ENCODE data around the gene GPR137.

Gene GPR137

DNA sequence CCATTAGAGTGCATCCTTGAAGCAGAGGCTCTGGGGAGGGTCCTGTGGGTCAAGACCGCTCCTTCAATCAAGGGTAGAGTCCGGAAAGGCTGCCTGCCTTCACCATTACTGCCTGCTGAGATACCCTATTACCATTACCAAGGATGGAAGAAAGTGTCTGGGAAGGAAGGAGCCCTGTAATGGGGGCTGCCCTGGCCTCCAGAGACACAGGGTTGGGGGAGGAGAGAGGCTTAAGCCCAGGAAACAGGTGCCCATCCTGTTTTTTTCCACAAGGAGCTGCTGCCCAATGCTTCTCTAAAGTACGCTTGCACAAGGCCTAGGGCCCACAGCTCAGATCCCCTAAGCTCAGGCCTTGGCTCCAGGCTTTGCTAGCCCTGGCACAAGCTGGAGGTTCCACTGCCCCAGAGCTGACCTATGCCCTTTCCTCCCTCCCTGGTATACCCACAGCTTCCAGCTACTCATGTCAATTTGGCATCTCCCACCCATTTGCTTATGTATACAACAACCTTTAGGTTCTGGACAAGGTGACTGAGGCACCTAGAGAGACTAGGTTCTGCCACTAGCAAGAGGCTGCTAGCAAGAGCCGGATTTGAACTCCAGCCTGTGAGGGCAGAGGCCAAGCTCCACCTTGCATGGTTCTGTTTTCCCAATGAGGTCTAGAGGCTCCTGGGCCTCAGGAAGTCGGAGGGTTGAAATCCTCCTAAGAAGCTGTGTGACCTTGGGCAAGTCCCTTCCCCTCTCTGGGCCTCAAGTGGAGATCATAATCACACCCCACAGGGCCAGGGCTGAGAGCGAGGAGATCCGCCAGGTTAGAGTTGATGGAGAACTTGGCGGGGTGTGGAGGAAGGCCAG is 35.9 kb upstream of the GPR137 start:
- no peak for DNase-seq (ENCODE audit: low read depth)
- no peak overlapping the region for H3K4me3 ChIP-seq (ENCODE audit: low read depth, low read length)
- TF ChIP-seq, protein P1, sequence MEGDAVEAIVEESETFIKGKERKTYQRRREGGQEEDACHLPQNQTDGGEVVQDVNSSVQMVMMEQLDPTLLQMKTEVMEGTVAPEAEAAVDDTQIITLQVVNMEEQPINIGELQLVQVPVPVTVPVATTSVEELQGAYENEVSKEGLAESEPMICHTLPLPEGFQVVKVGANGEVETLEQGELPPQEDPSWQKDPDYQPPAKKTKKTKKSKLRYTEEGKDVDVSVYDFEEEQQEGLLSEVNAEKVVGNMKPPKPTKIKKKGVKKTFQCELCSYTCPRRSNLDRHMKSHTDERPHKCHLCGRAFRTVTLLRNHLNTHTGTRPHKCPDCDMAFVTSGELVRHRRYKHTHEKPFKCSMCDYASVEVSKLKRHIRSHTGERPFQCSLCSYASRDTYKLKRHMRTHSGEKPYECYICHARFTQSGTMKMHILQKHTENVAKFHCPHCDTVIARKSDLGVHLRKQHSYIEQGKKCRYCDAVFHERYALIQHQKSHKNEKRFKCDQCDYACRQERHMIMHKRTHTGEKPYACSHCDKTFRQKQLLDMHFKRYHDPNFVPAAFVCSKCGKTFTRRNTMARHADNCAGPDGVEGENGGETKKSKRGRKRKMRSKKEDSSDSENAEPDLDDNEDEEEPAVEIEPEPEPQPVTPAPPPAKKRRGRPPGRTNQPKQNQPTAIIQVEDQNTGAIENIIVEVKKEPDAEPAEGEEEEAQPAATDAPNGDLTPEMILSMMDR (IDR thresholded peaks at IDR 0.05; ENCODE audit: control insufficient read depth, extremely low read depth, insufficient read depth), result no peak

DNA sequence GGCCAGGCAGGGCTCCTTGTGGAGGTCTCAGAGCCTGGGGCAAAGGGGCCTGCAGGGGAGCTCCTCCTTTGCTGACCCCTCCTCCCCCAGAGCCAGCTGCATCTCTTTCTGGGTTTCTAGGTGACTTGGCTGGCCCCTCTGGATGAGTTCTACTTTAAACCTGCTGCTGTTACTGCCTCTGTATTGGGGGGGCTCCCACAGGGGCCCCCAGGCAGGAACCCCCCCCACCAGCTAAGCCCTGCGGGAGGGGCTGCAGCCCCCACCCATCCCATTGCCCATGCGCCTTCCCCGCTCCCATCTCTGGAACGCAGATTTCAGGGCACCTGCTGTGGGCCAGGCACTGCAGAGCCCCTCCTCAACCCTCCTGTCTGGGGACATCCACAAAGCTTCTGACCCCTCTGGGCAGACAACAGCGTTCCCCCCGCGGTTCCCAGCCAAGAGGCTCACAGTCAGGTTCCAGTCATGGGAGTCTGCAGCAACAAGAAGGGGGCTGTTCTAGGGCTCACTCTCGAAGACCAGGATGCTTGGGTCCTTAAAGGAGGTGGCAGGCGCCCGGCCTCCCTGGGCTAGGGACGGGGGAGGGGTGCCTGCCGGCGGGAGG is 35.1 kb upstream of the GPR137 start:
- TF ChIP-seq, protein P1 (IDR thresholded peaks at IDR 0.05; ENCODE audit: control insufficient read depth, extremely low read depth, insufficient read depth), result no peak
- no peak for DNase-seq (ENCODE audit: low read depth)
- H3K4me3 ChIP-seq (ENCODE audit: low read depth, low read length), result peak overlapping the region; percentile 52

DNA sequence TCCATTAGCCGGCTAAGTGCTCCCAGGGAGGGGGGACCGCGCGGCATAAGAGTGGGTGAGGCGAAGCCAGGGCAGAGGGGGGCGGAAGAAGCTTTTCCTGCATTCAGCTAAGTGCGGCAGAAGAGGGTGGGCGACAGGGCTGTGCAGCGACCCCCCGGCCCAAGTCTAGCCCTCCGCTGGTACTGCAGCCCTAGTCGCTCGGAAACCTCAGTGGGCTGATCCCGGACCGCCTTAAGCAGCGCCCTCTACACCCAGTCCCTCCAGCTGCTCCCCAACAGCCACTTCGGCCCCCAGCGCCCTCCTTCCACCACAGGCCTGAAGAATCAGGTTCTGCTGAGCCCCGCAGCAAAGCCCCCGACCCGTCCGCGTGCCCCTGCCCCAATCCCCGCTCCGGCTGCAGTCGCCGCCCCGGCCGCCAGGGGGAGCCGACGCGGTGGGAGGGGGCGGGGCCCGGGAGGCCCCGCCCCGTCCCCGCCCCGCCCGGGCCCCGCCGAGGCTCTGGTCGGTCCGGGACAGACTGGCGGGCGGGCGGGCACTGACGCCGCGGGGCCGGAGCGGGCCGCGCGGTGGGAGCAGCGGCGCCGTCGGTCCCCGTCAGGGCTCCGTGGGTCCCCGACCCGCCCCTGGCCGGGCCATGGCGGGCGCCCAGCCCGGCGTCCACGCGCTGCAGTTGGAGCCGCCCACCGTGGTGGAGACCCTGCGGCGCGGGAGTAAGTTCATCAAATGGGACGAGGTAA is 34.5 kb upstream of the GPR137 start, which contains the start of gene PLCB3:
Gene PLCB3, plus strand, starts transcription at position 515 of the 737 bp plus-strand sequence. Its CDS starts 120 bp downstream, at position 635.
- H3K4me3 ChIP-seq (ENCODE audit: low read depth, low read length), result peak within 1 kb of the TSS; percentile 85
- DNase-seq (ENCODE audit: low read depth), result no peak

DNA sequence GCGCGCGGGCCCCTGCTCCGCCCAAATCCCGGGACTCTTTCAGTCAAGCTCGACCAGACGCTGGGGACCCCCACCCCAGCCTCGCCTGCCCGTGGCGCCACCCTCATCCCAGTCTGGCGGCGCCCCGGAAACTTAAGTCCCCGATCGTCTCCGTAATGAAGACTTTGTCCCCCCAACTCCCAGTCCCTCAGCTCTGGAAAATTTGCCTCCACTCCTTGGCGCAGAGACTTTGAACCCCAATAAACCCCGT is 34.0 kb upstream of the GPR137 start:
- no peak for DNase-seq (ENCODE audit: low read depth)
- TF ChIP-seq, protein P1 (IDR thresholded peaks at IDR 0.05; ENCODE audit: control insufficient read depth, extremely low read depth, insufficient read depth), result no peak
- peak overlapping the region; percentile 85 for H3K4me3 ChIP-seq (ENCODE audit: low read depth, low read length)

More for the DNA sequence above, 34.5 kb upstream of the GPR137 start, which contains the start of gene PLCB3:
- TF ChIP-seq, protein P1 (IDR thresholded peaks at IDR 0.05; ENCODE audit: control insufficient read depth, extremely low read depth, insufficient read depth), result peak; percentile 79

DNA sequence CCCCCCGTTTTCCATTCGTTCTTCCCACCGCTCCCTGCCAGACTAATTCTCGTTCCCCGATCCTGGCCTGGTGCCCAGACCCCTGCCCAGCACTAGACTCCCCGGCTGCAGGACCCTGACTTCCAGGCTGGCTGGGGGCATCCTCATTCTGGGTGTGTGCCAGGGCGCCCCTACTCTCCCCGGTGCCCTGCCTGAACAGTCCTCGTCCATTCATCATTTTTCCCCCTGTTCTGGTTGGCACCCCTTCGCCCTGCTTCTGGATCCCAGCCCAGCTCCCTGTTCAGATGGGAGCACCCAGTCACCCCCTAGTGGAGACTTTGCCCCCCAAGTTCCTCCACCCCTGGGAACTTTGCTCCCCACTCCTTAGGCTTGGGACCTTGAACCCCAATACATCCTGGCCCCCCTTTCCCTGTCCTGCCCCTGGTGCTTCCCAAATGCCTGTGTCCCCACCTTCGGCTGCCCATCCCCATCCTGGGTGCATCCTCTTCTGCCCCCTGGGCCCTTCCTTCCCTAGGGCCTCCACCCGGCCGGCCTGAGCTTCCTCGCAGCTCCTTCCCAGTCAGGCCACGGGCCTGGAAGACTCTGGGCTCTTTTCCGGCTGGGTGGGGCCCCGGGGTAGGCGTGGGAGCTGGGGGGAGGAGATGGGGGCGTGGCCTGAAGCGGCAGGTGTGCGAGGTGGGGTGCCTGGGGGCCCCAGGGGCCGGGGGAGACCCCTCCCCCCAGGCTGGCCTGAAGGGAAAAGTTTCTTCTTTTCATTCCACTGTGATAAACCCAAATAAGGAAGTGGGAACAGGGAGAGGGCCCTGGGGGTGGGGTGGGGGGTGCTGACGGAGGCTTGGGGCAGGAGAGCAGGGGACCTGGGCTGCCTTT is 33.4 kb upstream of the GPR137 start:
- peak overlapping the region; percentile 85 for H3K4me3 ChIP-seq (ENCODE audit: low read depth, low read length)
- TF ChIP-seq, protein P1 (IDR thresholded peaks at IDR 0.05; ENCODE audit: control insufficient read depth, extremely low read depth, insufficient read depth), result no peak
- DNase-seq (ENCODE audit: low read depth), result no peak

DNA sequence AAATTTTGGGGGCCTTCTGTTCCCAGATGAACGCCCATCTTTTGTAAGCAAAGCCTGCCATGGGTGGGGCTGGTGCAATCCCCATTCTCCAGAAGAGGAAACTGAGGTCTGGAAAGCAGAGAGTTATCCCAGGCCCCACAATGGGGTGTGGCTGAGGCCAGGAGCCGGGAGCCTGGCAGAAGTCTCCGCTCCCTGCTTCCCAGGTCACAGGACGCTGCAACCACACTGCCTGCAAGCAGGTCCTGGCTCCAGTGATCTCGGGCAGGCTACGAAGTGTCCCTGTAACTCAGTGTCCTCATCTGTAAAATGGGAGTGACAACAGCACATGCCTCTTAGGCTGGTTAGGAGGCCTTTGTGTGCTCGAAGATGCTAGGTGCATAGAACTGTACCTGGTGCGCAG is 32.6 kb upstream of the GPR137 start:
- no peak for DNase-seq (ENCODE audit: low read depth)
- TF ChIP-seq, protein P1 (IDR thresholded peaks at IDR 0.05; ENCODE audit: control insufficient read depth, extremely low read depth, insufficient read depth), result no peak
- H3K4me3 ChIP-seq (ENCODE audit: low read depth, low read length), result no peak overlapping the region
